Bladder microvascular endothelial cell (primary cell): ENCODE results near the gene ARMCX1. TPM values are rescaled to one million over a fixed set of nuclear protein-coding genes. Genes with fewer than 3 reads are reported as not detected.

Experiments used
- total RNA-seq: library from RNA; depleted of rRNA; stranded (reverse); fragments of >200 nt; gene quantifications from 2 replicates; pipeline ENCODE4 v1.2.3, GENCODE V29; 2014

ARMCX1 gene
- total RNA-seq: 27.8 and 37.9 TPM in 2 replicates

DNA sequence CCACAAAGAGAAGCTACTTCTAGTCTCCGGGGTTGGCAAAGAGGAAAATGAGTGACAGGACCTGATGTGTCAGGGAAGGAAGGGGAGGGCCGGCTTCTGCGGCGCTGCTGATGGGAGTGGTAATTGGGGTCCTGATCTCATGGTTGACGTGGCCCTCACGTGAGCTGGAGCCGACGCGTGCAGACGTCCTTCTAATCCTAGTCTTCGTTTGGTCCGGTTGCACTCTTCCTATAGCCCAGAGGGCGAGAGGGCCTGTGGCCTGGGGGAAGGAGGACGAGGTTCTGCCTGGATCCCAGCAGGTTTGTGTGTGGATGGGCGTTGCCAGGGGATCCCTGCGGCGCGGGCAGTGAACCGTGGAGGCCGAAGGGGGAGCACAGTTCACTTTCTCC is at the start of gene ARMCX1:
TSS of gene ARMCX1 (plus strand) at position 186 of the 389 bp plus-strand sequence. CDS start 2,384 bp downstream, outside the sequence.

Other genes with a start within 250 kb of the ARMCX1 start
- gene TIMM8A, start 201.8 kb upstream of the ARMCX1 start, total RNA-seq: 2.6 and 3.9 TPM in 2 replicates
- not detected in 2 replicates for gene BTK, start 164.4 kb upstream of the ARMCX1 start, total RNA-seq
- gene RPL36A, start 159.5 kb upstream of the ARMCX1 start, total RNA-seq: 499 and 727 TPM in 2 replicates
- 21.2 and 22.3 TPM in 2 replicates for gene GLA, start 142.6 kb upstream of the ARMCX1 start, total RNA-seq
- gene HNRNPH2, start 142.3 kb upstream of the ARMCX1 start, total RNA-seq: 69.1 and 103 TPM in 2 replicates
- 2.6 and 9.9 TPM in 2 replicates for gene ARMCX4, start 65.1 kb upstream of the ARMCX1 start, total RNA-seq
- gene ARMCX6, start 67.5 kb downstream of the ARMCX1 start, total RNA-seq: 27.0 and 42.2 TPM in 2 replicates
- 31.6 and 82.6 TPM in 2 replicates for gene ARMCX3, start 72.6 kb downstream of the ARMCX1 start, total RNA-seq
- 12.1 and 66.4 TPM in 2 replicates for gene ARMCX2, start 109.3 kb downstream of the ARMCX1 start, total RNA-seq